Measurements from ENCODE around the gene C1orf210.

The C1orf210 gene

GRCh38 chr1:43305926-43306687, 20.7 kb upstream of the C1orf210 start:
- ATAC-seq (replicated peaks) (no peak), DNase-seq (no peak)
- Mint-ChIP-seq H3K4me3 (no peak overlapping the region), H3K27me3 (peaks cover 5 to 19% of the 10 kb centered on the region in 2 donors), H3K36me3 (no peaks in the 10 kb centered on the region), H3K27ac (peak overlapping the region; percentile 22), H3K9me3 (no peaks in the 10 kb centered on the region), H3K4me1 (peaks cover 0 to 3% of the 10 kb centered on the region in 2 donors)

DNA sequence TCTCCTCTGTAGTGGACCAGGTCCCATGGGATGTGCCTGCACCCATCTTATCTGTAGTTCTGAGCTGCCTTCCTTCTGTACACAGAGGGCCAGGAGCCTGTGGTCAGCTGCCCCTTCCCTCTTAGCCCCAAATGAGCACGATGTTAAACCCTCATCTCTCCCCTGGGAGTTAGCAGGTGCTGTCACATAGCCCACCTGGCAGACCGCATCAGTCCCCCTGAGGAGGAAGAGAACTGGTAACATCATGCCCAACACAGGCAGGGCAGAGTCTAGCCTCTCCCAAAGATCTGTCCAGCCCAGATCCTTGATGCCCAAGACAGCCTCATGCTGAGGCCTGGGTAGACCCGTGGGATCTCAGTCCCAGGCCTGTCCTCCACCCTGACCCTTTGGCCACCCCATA, 20.1 kb upstream of the C1orf210 start:
- DNase-seq (no peak), ATAC-seq (replicated peaks) (no peak)
- Mint-ChIP-seq H3K4me3 (no peak overlapping the region), H3K27ac (peak overlapping the region; percentile 22), H3K36me3 (no peaks in the 10 kb centered on the region), H3K27me3 (peaks cover 5 to 21% of the 10 kb centered on the region in 2 donors), H3K9me3 (no peaks in the 10 kb centered on the region), H3K4me1 (peaks cover 0 to 5% of the 10 kb centered on the region in 2 donors)

GRCh38 chr1:43304771-43305300, 19.5 kb upstream of the C1orf210 start:
- Mint-ChIP-seq H3K36me3 (no peaks in the 10 kb centered on the region), H3K4me3 (no peak overlapping the region), H3K27me3 (peaks cover 5 to 21% of the 10 kb centered on the region in 2 donors), H3K27ac (no peak overlapping the region), H3K9me3 (no peaks in the 10 kb centered on the region), H3K4me1 (peaks cover 0 to 5% of the 10 kb centered on the region in 2 donors)
- ATAC-seq (replicated peaks) (no peak), DNase-seq (no peak)

DNA sequence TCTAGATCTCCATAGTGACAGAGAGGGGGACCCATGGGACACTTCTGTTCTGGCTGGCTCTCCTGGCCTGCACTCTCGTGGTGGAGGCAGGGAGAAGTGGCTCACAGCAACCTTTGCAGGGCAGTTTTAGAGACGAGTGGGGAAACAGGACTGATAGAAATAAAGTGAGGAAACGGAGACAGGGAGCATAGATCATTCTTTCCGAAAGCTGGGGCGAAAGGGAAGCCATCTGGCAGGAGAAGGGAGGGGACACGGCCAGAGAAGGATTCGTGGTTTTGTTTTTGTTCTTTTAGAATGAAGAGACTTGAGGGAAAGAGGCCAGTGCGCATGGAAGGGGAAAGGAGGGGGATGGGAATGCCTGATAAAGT, 18.9 kb upstream of the C1orf210 start:
- H3K36me3 Mint-ChIP-seq: no peaks in the 10 kb centered on the region
- no peak overlapping the region for H3K4me3 Mint-ChIP-seq
- peaks cover 5 to 21% of the 10 kb centered on the region in 2 donors for H3K27me3 Mint-ChIP-seq
- no peak for ATAC-seq (replicated peaks)
- peaks cover 0 to 5% of the 10 kb centered on the region in 2 donors for H3K4me1 Mint-ChIP-seq
- DNase-seq: no peak
- H3K27ac Mint-ChIP-seq: no peak overlapping the region
- no peaks in the 10 kb centered on the region for H3K9me3 Mint-ChIP-seq

GRCh38 chr1:43303471-43304313, 18.3 kb upstream of the C1orf210 start:
- no peak for DNase-seq

GRCh38 chr1:43302721-43303470, 17.5 kb upstream of the C1orf210 start:
- H3K27ac Mint-ChIP-seq: no peak overlapping the region
- no peak overlapping the region for H3K4me3 Mint-ChIP-seq
- H3K36me3 Mint-ChIP-seq: no peaks in the 10 kb centered on the region
- peaks cover 0 to 5% of the 10 kb centered on the region in 2 donors for H3K4me1 Mint-ChIP-seq
- H3K27me3 Mint-ChIP-seq: peaks cover 5 to 24% of the 10 kb centered on the region in 2 donors
- ATAC-seq (replicated peaks) (no peak), DNase-seq (no peak)
- no peaks in the 10 kb centered on the region for H3K9me3 Mint-ChIP-seq

More at GRCh38 chr1:43303471-43304313, 18.3 kb upstream of the C1orf210 start:
- Mint-ChIP-seq H3K36me3 (no peaks in the 10 kb centered on the region), H3K4me1 (peaks cover 0 to 5% of the 10 kb centered on the region in 2 donors), H3K27me3 (peaks cover 5 to 21% of the 10 kb centered on the region in 2 donors), H3K27ac (peak overlapping the region; percentile 9), H3K4me3 (no peak overlapping the region), H3K9me3 (no peaks in the 10 kb centered on the region)
- ATAC-seq (replicated peaks): no peak

DNA sequence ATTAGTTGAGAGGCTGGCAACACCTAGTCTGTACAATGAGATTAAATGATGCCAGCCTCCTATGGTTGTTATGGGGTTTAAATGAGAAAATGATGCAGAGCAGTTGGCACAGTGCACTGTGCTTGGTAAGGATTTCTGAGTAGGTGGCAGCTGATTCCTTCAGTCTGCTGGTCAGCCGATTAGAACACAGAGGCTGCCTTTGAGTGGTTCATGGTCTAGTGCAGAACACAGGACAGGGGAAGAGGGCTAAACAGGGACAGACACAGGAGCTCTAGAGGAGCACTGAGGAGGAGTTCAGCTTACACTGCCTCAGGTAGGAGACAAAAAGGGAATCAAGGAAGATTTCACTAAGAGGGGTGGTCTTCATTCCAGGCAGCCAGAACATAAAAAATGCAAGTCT, 16.8 kb upstream of the C1orf210 start:
- peaks cover 0 to 5% of the 10 kb centered on the region in 2 donors for H3K4me1 Mint-ChIP-seq
- no peaks in the 10 kb centered on the region for H3K9me3 Mint-ChIP-seq
- H3K27ac Mint-ChIP-seq: no peak overlapping the region
- DNase-seq (no peak), ATAC-seq (replicated peaks) (no peak)
- H3K27me3 Mint-ChIP-seq: peaks cover 5 to 24% of the 10 kb centered on the region in 2 donors
- H3K4me3 Mint-ChIP-seq: no peak overlapping the region
- no peaks in the 10 kb centered on the region for H3K36me3 Mint-ChIP-seq

- no peaks in the 10 kb centered on the region for H3K9me3 Mint-ChIP-seq
- H3K4me3 Mint-ChIP-seq: no peak within 1 kb of the TSS
- DNase-seq (no peak), ATAC-seq (replicated peaks) (no peak)
- no peak within 1 kb of the TSS for H3K27ac Mint-ChIP-seq
- H3K27me3 Mint-ChIP-seq: peaks cover 5 to 16% of the 10 kb centered on the region in 2 donors
- H3K36me3 Mint-ChIP-seq: no peaks in the 10 kb centered on the region
- H3K4me1 Mint-ChIP-seq: peaks cover 4 to 7% of the 10 kb centered on the region in 2 donors
These were observed 15.2 kb upstream of the C1orf210 start, which contains the start of gene TIE1 for GRCh38 chr1:43300378-43301094. TSS of gene TIE1 (plus strand) at chr1:43300982. CDS start at chr1:43301072, 90 bp downstream.

GRCh38 chr1:43299101-43299500, 13.7 kb upstream of the C1orf210 start:
- Mint-ChIP-seq H3K36me3 (no peaks in the 10 kb centered on the region), H3K9me3 (no peaks in the 10 kb centered on the region), H3K4me1 (peaks cover 4 to 8% of the 10 kb centered on the region in 2 donors), H3K4me3 (no peak overlapping the region), H3K27me3 (peaks cover 1 to 12% of the 10 kb centered on the region in 2 donors), H3K27ac (no peak overlapping the region)
- DNase-seq (no peak), ATAC-seq (replicated peaks) (no peak)

- DNase-seq (no peak), ATAC-seq (replicated peaks) (no peak)
- no peak overlapping the region for H3K27ac Mint-ChIP-seq
- no peaks in the 10 kb centered on the region for H3K9me3 Mint-ChIP-seq
- H3K4me3 Mint-ChIP-seq: no peak overlapping the region
- no peaks in the 10 kb centered on the region for H3K36me3 Mint-ChIP-seq
- peaks cover 6 to 13% of the 10 kb centered on the region in 2 donors for H3K4me1 Mint-ChIP-seq
- peaks cover 0 to 11% of the 10 kb centered on the region in 2 donors for H3K27me3 Mint-ChIP-seq
These were observed 12.7 kb upstream of the C1orf210 start for GRCh38 chr1:43298055-43298454.

DNA sequence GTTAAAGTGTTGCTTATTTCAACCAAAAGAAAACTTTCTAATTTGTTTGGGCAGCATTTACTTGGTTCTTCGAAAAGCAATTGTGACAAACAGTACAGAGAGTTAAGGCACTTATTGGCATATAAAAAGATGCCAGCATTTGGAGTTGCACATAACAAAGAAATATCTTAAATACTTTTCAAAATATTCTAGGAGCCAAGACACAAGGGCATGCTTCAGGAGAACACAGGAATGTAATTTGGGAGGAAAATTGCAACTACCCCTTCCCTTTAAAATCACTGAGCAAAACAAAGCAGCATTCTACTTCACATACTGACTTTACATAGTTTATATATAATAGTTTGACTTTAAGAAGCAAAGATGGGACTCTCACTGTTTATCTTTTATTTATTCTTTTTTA, 10.8 kb upstream of the C1orf210 start:
- H3K9me3 Mint-ChIP-seq: no peaks in the 10 kb centered on the region
- peaks cover 0 to 6% of the 10 kb centered on the region in 2 donors for H3K27me3 Mint-ChIP-seq
- DNase-seq (no peak), ATAC-seq (replicated peaks) (no peak)
- peaks cover 8 to 18% of the 10 kb centered on the region in 2 donors for H3K4me1 Mint-ChIP-seq
- H3K36me3 Mint-ChIP-seq: no peaks in the 10 kb centered on the region
- no peak overlapping the region for H3K27ac Mint-ChIP-seq
- H3K4me3 Mint-ChIP-seq: no peak overlapping the region

DNA sequence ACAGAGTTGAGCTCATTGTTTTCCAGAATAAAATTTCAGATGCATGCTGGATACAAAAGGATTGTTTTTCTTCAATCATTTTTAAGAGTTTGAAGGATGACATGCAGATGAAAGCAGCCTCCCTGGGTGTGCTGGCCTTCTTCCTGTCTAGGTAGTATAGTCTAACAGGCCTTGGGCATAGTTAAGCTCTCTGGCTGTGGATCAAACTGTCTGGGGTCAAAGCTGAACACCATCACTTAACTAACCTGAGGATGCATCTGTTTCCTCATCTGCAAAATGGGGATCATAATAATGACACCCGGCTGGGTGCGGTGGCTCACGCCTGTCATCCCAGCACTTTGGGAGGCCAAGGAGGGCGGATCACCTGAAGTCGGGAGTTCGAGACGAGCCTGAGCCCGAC, 9.4 kb upstream of the C1orf210 start:
- Mint-ChIP-seq H3K36me3 (no peaks in the 10 kb centered on the region), H3K4me1 (peaks cover 6 to 18% of the 10 kb centered on the region in 2 donors), H3K4me3 (no peak overlapping the region), H3K27me3 (peaks cover 0 to 3% of the 10 kb centered on the region in 2 donors), H3K9me3 (no peaks in the 10 kb centered on the region), H3K27ac (peak overlapping the region; percentile 47)
- DNase-seq (no peak), ATAC-seq (replicated peaks) (no peak)

- Mint-ChIP-seq H3K36me3 (no peaks in the 10 kb centered on the region), H3K27me3 (peaks cover 0 to 3% of the 10 kb centered on the region in 2 donors), H3K9me3 (no peaks in the 10 kb centered on the region), H3K4me3 (no peak overlapping the region), H3K27ac (no peak overlapping the region), H3K4me1 (peaks cover 6 to 18% of the 10 kb centered on the region in 2 donors)
- DNase-seq: no peak
- ATAC-seq (replicated peaks): no peak
These were observed 8.7 kb upstream of the C1orf210 start for GRCh38 chr1:43293896-43294760.

Data from stimulated activated naive B cell treated with anti-CD40 and anti-IgM and Interleukin-4, amounts not matched to agents 10 μg/mL and 1 μg/mL and 100 μg/mL, for 72 hours (primary cell).